ENCODE results near the gene BCL2. TPM values are rescaled to one million over a fixed set of nuclear protein-coding genes. Genes with fewer than 3 reads are reported as not detected.
A peak's percentile ranks its signal among the peaks of the same experiment; 100 is the strongest.

Gene BCL2
- total RNA-seq, 1 experiment from 2014 or later = 2.6 TPM

- no peak for TF ChIP-seq ZNF138 (CRISPR knock-in tag; conservative IDR thresholded peaks at IDR 0.05)
- no peak for TF ChIP-seq TEAD1 (CRISPR knock-in tag; IDR thresholded peaks at IDR 0.05)
- TF ChIP-seq ZNF671 (CRISPR knock-in tag; IDR thresholded peaks at IDR 0.05) = no peak
- no peak for TF ChIP-seq ZBTB21 (CRISPR knock-in tag; IDR thresholded peaks at IDR 0.05; ENCODE audit: borderline replicate concordance)
- TF ChIP-seq ZMAT4 (CRISPR knock-in tag; IDR thresholded peaks at IDR 0.05) = no peak
- no peak for TF ChIP-seq SMAD3 (CRISPR knock-in tag; IDR thresholded peaks at IDR 0.05; ENCODE audit: borderline replicate concordance)
- no peak for TF ChIP-seq E2F1 (CRISPR knock-in tag; IDR thresholded peaks at IDR 0.05)
- no peak for TF ChIP-seq TP53 (CRISPR knock-in tag; IDR thresholded peaks at IDR 0.05)
- TF ChIP-seq JUN (CRISPR knock-in tag; IDR thresholded peaks at IDR 0.05) = no peak
- no peak for TF ChIP-seq ZNF532 (CRISPR knock-in tag; IDR thresholded peaks at IDR 0.05; ENCODE audit: borderline replicate concordance)
- no peak for TF ChIP-seq ZNF263 (CRISPR knock-in tag; IDR thresholded peaks at IDR 0.05; ENCODE audit: low read depth)
Measured at GRCh38 chr18:63120620-63121019, 198.9 kb downstream of the BCL2 start (continued).

GRCh38 chr18:63119647-63120046 is 199.9 kb downstream of the BCL2 start:
- ATAC-seq (peak; percentile 88), DNase-seq (ENCODE audit: low spot score) (peak; percentile 51)
- Mint-ChIP-seq H3K4me1 (0 out of 2 replicates have a peak, but pooled peaks cover 3% of the 10 kb centered on the region), H3K4me3 (no peak overlapping the region), H3K36me3 (no peaks in the 10 kb centered on the region), H3K27me3 (ENCODE audit: low read depth) (no peaks in the 10 kb centered on the region), H3K9me3 (no peaks in the 10 kb centered on the region), H3K27ac (no peak overlapping the region)
- ChIA-PET POLR2A (no interaction called here), CTCF (interaction anchor here (0.5 to 1.5 kb wide), 5 partner anchors 9 to 516 kb away, joined by 3 to 5 read pairs (median 3); no protein-coding TSS in a partner anchor)
- TF ChIP-seq CREB1 (CRISPR knock-in tag; IDR thresholded peaks at IDR 0.05) = no peak
- no peak for TF ChIP-seq CTCF (IDR thresholded peaks at IDR 0.05)
- TF ChIP-seq SMAD4 (CRISPR knock-in tag; IDR thresholded peaks at IDR 0.05) = no peak

GRCh38 chr18:63113899-63114565 is 205.5 kb downstream of the BCL2 start:
- H3K9me3 Mint-ChIP-seq = no peaks in the 10 kb centered on the region
- CTCF ChIA-PET = interaction anchor here (1.0 kb wide), 1 partner anchor 94 kb away, joined by 3 read pairs; no protein-coding TSS in a partner anchor
- no peaks in the 10 kb centered on the region for H3K36me3 Mint-ChIP-seq
- no peak for TF ChIP-seq RORB (CRISPR knock-in tag; IDR thresholded peaks at IDR 0.05)
- no peak for TF ChIP-seq PRDM15 (CRISPR knock-in tag; IDR thresholded peaks at IDR 0.05)
- no peak for TF ChIP-seq ARID4B (CRISPR knock-in tag; IDR thresholded peaks at IDR 0.05; ENCODE audit: borderline replicate concordance)

More at GRCh38 chr18:63113899-63114565, 205.5 kb downstream of the BCL2 start:
- POLR2A ChIA-PET = no interaction called here
- no peak for ATAC-seq
- no peak overlapping the region for H3K27ac Mint-ChIP-seq
- H3K27me3 Mint-ChIP-seq (ENCODE audit: low read depth) = no peaks in the 10 kb centered on the region
- peaks cover 2% of the 10 kb centered on the region; the same call in 1 of the 2 replicates for H3K4me1 Mint-ChIP-seq
- H3K4me3 Mint-ChIP-seq = no peak overlapping the region
- no peak for DNase-seq (ENCODE audit: low spot score)
